MCF 10A (cell line): ENCODE data around the gene SELENOT. TPM values are rescaled to one million over a fixed set of nuclear protein-coding genes. Genes with fewer than 3 reads are reported as not detected.

Source experiments
- BruUV-seq: library from RNA; stranded (reverse); fragments of 400-500 nt; replicated peaks from 2 replicates; lab custom pipeline; 2021; lab: Mats Ljungman, UMichigan
- CTCF ChIA-PET: fragments of 300-600 bp; sonication (Branson Sonifier 250); formaldehyde crosslinking; extraction: SDS; loops from one replicate; lab custom pipeline; 2021; ENCODE audit warnings: antibody characterized with exemption, inconsistent platforms; lab: Yijun Ruan, JAX
- POLR2A ChIA-PET: fragments of 300-600, 350-650 bp; sonication (Branson Sonifier 250); formaldehyde crosslinking; extraction: SDS; loops from one replicate; lab custom pipeline; 2020; ENCODE audit warnings: antibody characterized with exemption, inconsistent platforms; lab: Yijun Ruan, JAX
- DNase-seq: peaks from one replicate; pipeline ENCODE4 v3.0.0-alpha.2; 2018; ENCODE audit not compliant: unreplicated experiment
- H3K27ac Mint-ChIP-seq: one replicate; pipeline ENCODE4 v1.8.0; 2022; ENCODE audit warnings: mild to moderate bottlenecking, low read depth, mixed read lengths; ENCODE audit not compliant: unreplicated experiment
- H3K27me3 Mint-ChIP-seq: one replicate; pipeline ENCODE4 v1.8.0; 2022; ENCODE audit warnings: mixed read lengths; ENCODE audit not compliant: insufficient read depth, unreplicated experiment
- H3K36me3 Mint-ChIP-seq: one replicate; pipeline ENCODE4 v1.8.0; 2022; ENCODE audit warnings: mild to moderate bottlenecking, moderate library complexity, mixed read lengths; ENCODE audit not compliant: insufficient read depth, unreplicated experiment
- H3K4me1 Mint-ChIP-seq: one replicate; pipeline ENCODE4 v1.8.0; 2022; ENCODE audit warnings: mixed read lengths; ENCODE audit not compliant: insufficient read depth, unreplicated experiment
- H3K4me3 Mint-ChIP-seq: one replicate; pipeline ENCODE4 v1.8.0; 2022; ENCODE audit warnings: mild to moderate bottlenecking, moderate library complexity, mixed read lengths; ENCODE audit not compliant: unreplicated experiment
- H3K9me3 Mint-ChIP-seq: one replicate; pipeline ENCODE4 v1.8.0; 2022; ENCODE audit warnings: mixed read lengths; ENCODE audit not compliant: unreplicated experiment
- intact Hi-C: fragments of 100-400 bp; cut with micrococcal nuclease; formaldehyde crosslinking; loops from 2 replicates; pipeline ENCODE4 v1.14.1; 2022
- total RNA-seq: library from RNA; stranded (reverse); gene quantifications from 2 replicates; pipeline ENCODE4 v1.2.3, GENCODE V29; 2022
- TF ChIP-seq, protein P1 (sequence below): fragments of 200-600 bp; IDR thresholded peaks from one replicate; pipeline ENCODE4 v1.8.0; 2022; ENCODE audit warnings: antibody characterized with exemption, mild to moderate bottlenecking; ENCODE audit not compliant: unreplicated experiment

Gene SELENOT
- total RNA-seq, 1 experiment from 2014 or later = 71.1 TPM

DNA sequence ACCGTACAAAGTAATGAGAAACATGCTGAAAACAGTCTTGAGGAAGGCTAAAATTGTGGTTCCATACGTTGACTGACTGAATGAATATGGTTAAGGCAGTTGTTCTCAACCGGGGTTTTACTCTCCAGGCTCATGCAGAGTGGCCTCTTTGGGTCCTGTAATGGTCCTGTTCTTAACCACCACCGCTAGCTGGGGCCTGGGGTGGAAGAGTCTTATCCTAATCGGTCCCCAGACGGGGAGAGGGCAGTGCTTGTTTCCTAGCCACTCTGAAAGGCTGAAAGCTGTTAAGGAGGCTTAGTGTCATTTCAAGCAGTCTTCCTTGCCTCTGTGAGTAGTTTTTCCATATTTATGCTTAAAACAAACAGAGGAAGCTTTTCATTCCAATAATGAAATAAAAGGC, 32.0 kb downstream of the SELENOT start:
- no peak overlapping the region for H3K27ac Mint-ChIP-seq
- ChIA-PET POLR2A (interaction anchor here (0.7 to 1.9 kb wide), 3 partner anchors 32 to 280 kb away, joined by 3 to 5 read pairs (median 4); partner anchors contain the start of gene SELENOT), CTCF (no interaction called here)
- H3K27me3 Mint-ChIP-seq = no peaks in the 10 kb centered on the region
- H3K36me3 Mint-ChIP-seq = peaks cover 22% of the 10 kb centered on the region
- no peaks in the 10 kb centered on the region for H3K4me1 Mint-ChIP-seq
- intact Hi-C loops = no loop called here
- TF ChIP-seq, protein P1, sequence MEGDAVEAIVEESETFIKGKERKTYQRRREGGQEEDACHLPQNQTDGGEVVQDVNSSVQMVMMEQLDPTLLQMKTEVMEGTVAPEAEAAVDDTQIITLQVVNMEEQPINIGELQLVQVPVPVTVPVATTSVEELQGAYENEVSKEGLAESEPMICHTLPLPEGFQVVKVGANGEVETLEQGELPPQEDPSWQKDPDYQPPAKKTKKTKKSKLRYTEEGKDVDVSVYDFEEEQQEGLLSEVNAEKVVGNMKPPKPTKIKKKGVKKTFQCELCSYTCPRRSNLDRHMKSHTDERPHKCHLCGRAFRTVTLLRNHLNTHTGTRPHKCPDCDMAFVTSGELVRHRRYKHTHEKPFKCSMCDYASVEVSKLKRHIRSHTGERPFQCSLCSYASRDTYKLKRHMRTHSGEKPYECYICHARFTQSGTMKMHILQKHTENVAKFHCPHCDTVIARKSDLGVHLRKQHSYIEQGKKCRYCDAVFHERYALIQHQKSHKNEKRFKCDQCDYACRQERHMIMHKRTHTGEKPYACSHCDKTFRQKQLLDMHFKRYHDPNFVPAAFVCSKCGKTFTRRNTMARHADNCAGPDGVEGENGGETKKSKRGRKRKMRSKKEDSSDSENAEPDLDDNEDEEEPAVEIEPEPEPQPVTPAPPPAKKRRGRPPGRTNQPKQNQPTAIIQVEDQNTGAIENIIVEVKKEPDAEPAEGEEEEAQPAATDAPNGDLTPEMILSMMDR = no peak
- no TSS peak for BruUV-seq
- no peak overlapping the region for H3K4me3 Mint-ChIP-seq
- DNase-seq = no peak
- no peaks in the 10 kb centered on the region for H3K9me3 Mint-ChIP-seq

DNA sequence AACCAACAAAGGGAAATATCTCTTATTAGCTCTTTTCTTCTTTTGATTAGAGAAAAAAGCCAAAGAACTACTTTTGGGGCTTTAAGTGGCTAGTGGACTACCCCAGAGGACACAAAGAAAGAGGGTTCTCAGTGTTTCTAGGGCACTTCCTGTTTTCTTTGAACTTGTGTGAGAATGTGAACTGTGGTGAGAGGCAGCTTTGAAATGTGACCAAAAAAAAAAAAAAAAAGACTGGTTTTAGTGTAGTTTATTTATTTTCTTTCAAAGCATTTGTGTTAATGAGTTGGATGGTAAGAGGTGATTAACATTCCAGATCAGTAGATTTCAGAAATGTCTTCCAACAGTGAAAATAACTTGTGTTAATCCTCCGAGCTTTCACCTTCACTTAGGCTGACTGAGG, 32.4 kb downstream of the SELENOT start:
- no peaks in the 10 kb centered on the region for H3K4me1 Mint-ChIP-seq
- H3K4me3 Mint-ChIP-seq = no peak overlapping the region
- H3K36me3 Mint-ChIP-seq = peaks cover 19% of the 10 kb centered on the region
- H3K27me3 Mint-ChIP-seq = no peaks in the 10 kb centered on the region
- TF ChIP-seq, protein P1 = no peak
- intact Hi-C loops = no loop called here
- no peak overlapping the region for H3K27ac Mint-ChIP-seq
- BruUV-seq = no TSS peak
- ChIA-PET CTCF (interaction anchor here (0.6 kb wide), 1 partner anchor 1886 kb away, joined by 3 read pairs; no protein-coding TSS in a partner anchor), POLR2A (interaction anchor here (0.7 to 1.9 kb wide), 2 partner anchors 33 to 280 kb away, joined by 3 to 4 read pairs; partner anchors contain the start of gene SELENOT)
- DNase-seq = no peak
- H3K9me3 Mint-ChIP-seq = no peaks in the 10 kb centered on the region

DNA sequence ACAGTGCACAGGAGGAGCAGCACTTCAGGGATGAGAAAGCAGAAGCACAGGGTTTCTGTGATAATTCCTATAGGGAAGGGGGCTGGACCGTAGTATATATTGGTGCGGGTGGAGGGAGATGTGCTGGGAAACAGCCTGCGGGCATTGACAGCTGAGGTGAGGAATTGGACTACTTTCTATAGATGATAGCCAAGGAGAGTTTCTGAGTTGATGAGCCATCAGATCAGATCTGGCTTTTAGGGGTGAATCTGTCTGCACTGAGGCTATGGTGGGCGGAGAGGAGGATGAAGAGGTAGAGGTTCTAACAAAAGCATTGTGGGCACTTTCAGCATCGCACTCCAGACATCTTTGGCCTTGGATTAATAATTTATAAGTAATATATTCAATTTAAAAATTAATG, 33.1 kb downstream of the SELENOT start:
- H3K36me3 Mint-ChIP-seq = peaks cover 12% of the 10 kb centered on the region
- no TSS peak for BruUV-seq
- intact Hi-C loops = no loop called here
- peaks cover under 1% of the 10 kb centered on the region for H3K27me3 Mint-ChIP-seq
- no peak overlapping the region for H3K4me3 Mint-ChIP-seq
- ChIA-PET CTCF (interaction anchor here (0.6 kb wide), 1 partner anchor 1885 kb away, joined by 3 read pairs; no protein-coding TSS in a partner anchor), POLR2A (interaction anchor here (1.9 kb wide), 1 partner anchor 33 kb away, joined by 4 read pairs; the partner anchor contains the start of gene SELENOT)
- no peak for DNase-seq
- H3K9me3 Mint-ChIP-seq = no peaks in the 10 kb centered on the region
- TF ChIP-seq, protein P1 = no peak
- no peaks in the 10 kb centered on the region for H3K4me1 Mint-ChIP-seq
- H3K27ac Mint-ChIP-seq = no peak overlapping the region

DNA sequence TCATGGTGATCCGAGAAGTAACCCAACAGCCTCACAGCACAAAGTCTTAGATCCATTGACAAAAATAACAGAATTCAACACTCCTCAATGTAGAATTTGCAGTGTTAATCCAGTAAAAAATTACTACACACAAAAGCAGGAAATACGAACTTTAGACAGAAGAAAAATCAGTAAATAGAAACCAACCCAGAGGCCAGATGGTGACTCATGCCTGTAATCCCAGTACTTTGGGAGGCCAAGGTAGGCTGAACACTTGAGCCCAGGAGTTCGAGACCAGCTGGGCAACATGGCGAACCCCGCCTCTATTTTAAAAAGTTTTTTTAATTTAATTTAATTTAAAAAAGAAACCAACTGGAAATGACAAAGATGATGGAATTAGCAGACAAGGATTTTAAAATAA, 36.1 kb downstream of the SELENOT start:
- ChIA-PET POLR2A (interaction anchor here (0.6 to 0.7 kb wide), 2 partner anchors 37 to 503 kb away, joined by 3 read pairs; no protein-coding TSS in a partner anchor), CTCF (no interaction called here)
- H3K4me1 Mint-ChIP-seq = no peaks in the 10 kb centered on the region
- H3K36me3 Mint-ChIP-seq = no peaks in the 10 kb centered on the region
- intact Hi-C loops = no loop called here
- no peak overlapping the region for H3K27ac Mint-ChIP-seq
- peaks cover 21% of the 10 kb centered on the region for H3K27me3 Mint-ChIP-seq
- peak; percentile 20 for DNase-seq
- no TSS peak for BruUV-seq
- TF ChIP-seq, protein P1 = no peak
- no peak overlapping the region for H3K4me3 Mint-ChIP-seq
- H3K9me3 Mint-ChIP-seq = no peaks in the 10 kb centered on the region
